IPS-20b (cell line): ENCODE data around the gene ALDH1L1.

ENCODE experiments used
- H3K27ac ChIP-seq: one replicate; pipeline ENCODE4 v1.5.1; 2013; ENCODE audit warnings: low read length
- H3K27me3 ChIP-seq: 2 replicates; pipeline ENCODE4 v1.6.1; 2013; ENCODE audit warnings: mild to moderate bottlenecking, low read length, inconsistent platforms; ENCODE audit not compliant: insufficient read depth
- H3K36me3 ChIP-seq: 2 replicates; pipeline ENCODE4 v1.6.1; 2013; ENCODE audit warnings: low read depth, mild to moderate bottlenecking, inconsistent platforms, low read length, moderate library complexity; ENCODE audit not compliant: insufficient read depth
- H3K4me1 ChIP-seq: 2 replicates; pipeline ENCODE4 v1.6.1; 2013; ENCODE audit warnings: mild to moderate bottlenecking, control low read depth, inconsistent platforms, low read length, moderate library complexity; ENCODE audit not compliant: insufficient read depth
- H3K4me3 ChIP-seq: 2 replicates; pipeline ENCODE4 v1.5.1; 2013; ENCODE audit warnings: mild to moderate bottlenecking, low read length, inconsistent platforms
- H3K9ac ChIP-seq: 2 replicates; pipeline ENCODE4 v1.6.1; 2013; ENCODE audit warnings: low read depth, mild to moderate bottlenecking, inconsistent platforms, low read length, moderate library complexity
- H3K9me3 ChIP-seq: 2 replicates; pipeline ENCODE4 v1.6.1; 2013; ENCODE audit warnings: mild to moderate bottlenecking, low read depth, low read length, inconsistent platforms; ENCODE audit not compliant: insufficient read depth

ALDH1L1 gene

GRCh38 chr3:126159476-126159875, 20.9 kb downstream of the ALDH1L1 start:
- Histone ChIP-seq H3K4me1 (no peaks in the 10 kb centered on the region), H3K9me3 (no peaks in the 10 kb centered on the region), H3K4me3 (no peak overlapping the region), H3K36me3 (no peaks in the 10 kb centered on the region), H3K27me3 (no peaks in the 10 kb centered on the region), H3K9ac (no peak overlapping the region), H3K27ac (no peak overlapping the region)

GRCh38 chr3:126158912-126159454, 21.4 kb downstream of the ALDH1L1 start:
- H3K9me3 ChIP-seq: no peaks in the 10 kb centered on the region
- H3K27ac ChIP-seq: no peak overlapping the region
- H3K4me1 ChIP-seq: no peaks in the 10 kb centered on the region
- H3K36me3 ChIP-seq: no peaks in the 10 kb centered on the region
- no peaks in the 10 kb centered on the region for H3K27me3 ChIP-seq
- H3K9ac ChIP-seq: no peak overlapping the region
- H3K4me3 ChIP-seq: no peak overlapping the region

- Histone ChIP-seq H3K9me3 (no peaks in the 10 kb centered on the region), H3K4me3 (no peak overlapping the region), H3K9ac (no peak overlapping the region), H3K27me3 (no peaks in the 10 kb centered on the region), H3K36me3 (no peaks in the 10 kb centered on the region), H3K27ac (no peak overlapping the region), H3K4me1 (no peaks in the 10 kb centered on the region)
Measured at GRCh38 chr3:126158016-126158911, 22.1 kb downstream of the ALDH1L1 start.

GRCh38 chr3:126157083-126157768, 23.2 kb downstream of the ALDH1L1 start:
- Histone ChIP-seq H3K27ac (no peak overlapping the region), H3K9ac (no peak overlapping the region), H3K9me3 (no peaks in the 10 kb centered on the region), H3K4me3 (no peak overlapping the region), H3K27me3 (no peaks in the 10 kb centered on the region), H3K36me3 (no peaks in the 10 kb centered on the region), H3K4me1 (no peaks in the 10 kb centered on the region)

GRCh38 chr3:126156468-126156867, 23.9 kb downstream of the ALDH1L1 start:
- H3K4me1 ChIP-seq: no peaks in the 10 kb centered on the region
- H3K4me3 ChIP-seq: no peak overlapping the region
- no peak overlapping the region for H3K9ac ChIP-seq

GRCh38 chr3:126155819-126156218, 24.6 kb downstream of the ALDH1L1 start:
- Histone ChIP-seq H3K9me3 (no peaks in the 10 kb centered on the region), H3K27ac (no peak overlapping the region), H3K9ac (no peak overlapping the region), H3K27me3 (no peaks in the 10 kb centered on the region), H3K4me1 (no peaks in the 10 kb centered on the region), H3K36me3 (no peaks in the 10 kb centered on the region), H3K4me3 (no peak overlapping the region)

More at GRCh38 chr3:126156468-126156867, 23.9 kb downstream of the ALDH1L1 start:
- Histone ChIP-seq H3K27ac (no peak overlapping the region), H3K27me3 (no peaks in the 10 kb centered on the region), H3K9me3 (no peaks in the 10 kb centered on the region), H3K36me3 (no peaks in the 10 kb centered on the region)

GRCh38 chr3:126155280-126155640, 25.1 kb downstream of the ALDH1L1 start:
- no peak overlapping the region for H3K4me3 ChIP-seq
- H3K36me3 ChIP-seq: no peaks in the 10 kb centered on the region
- H3K9ac ChIP-seq: no peak overlapping the region
- H3K27me3 ChIP-seq: no peaks in the 10 kb centered on the region
- H3K4me1 ChIP-seq: no peaks in the 10 kb centered on the region
- H3K27ac ChIP-seq: no peak overlapping the region
- H3K9me3 ChIP-seq: no peaks in the 10 kb centered on the region

GRCh38 chr3:126154391-126155279, 25.8 kb downstream of the ALDH1L1 start:
- Histone ChIP-seq H3K4me3 (no peak overlapping the region), H3K9me3 (no peaks in the 10 kb centered on the region), H3K36me3 (no peaks in the 10 kb centered on the region)

GRCh38 chr3:126153695-126154360, 26.6 kb downstream of the ALDH1L1 start:
- H3K4me3 ChIP-seq: no peak overlapping the region
- no peaks in the 10 kb centered on the region for H3K27me3 ChIP-seq
- no peaks in the 10 kb centered on the region for H3K4me1 ChIP-seq
- H3K27ac ChIP-seq: no peak overlapping the region
- no peaks in the 10 kb centered on the region for H3K36me3 ChIP-seq
- no peak overlapping the region for H3K9ac ChIP-seq
- H3K9me3 ChIP-seq: no peaks in the 10 kb centered on the region

More at GRCh38 chr3:126154391-126155279, 25.8 kb downstream of the ALDH1L1 start:
- no peaks in the 10 kb centered on the region for H3K27me3 ChIP-seq
- H3K9ac ChIP-seq: no peak overlapping the region
- no peak overlapping the region for H3K27ac ChIP-seq
- no peaks in the 10 kb centered on the region for H3K4me1 ChIP-seq

- no peak overlapping the region for H3K4me3 ChIP-seq
- H3K27ac ChIP-seq: no peak overlapping the region
- H3K9ac ChIP-seq: no peak overlapping the region
- no peaks in the 10 kb centered on the region for H3K27me3 ChIP-seq
- no peaks in the 10 kb centered on the region for H3K9me3 ChIP-seq
- H3K4me1 ChIP-seq: no peaks in the 10 kb centered on the region
- H3K36me3 ChIP-seq: no peaks in the 10 kb centered on the region
Measured at GRCh38 chr3:126152901-126153694, 27.3 kb downstream of the ALDH1L1 start.
